Vagina (tissue), 2 donors: ENCODE measurements around the gene CNGB1.

Experiments
- POLR2A ChIP-seq, 2 donors: fragments of 450-650 bp; IDR thresholded peaks; one replicate each; pipeline ENCODE4 v1.6.1; 2017; ENCODE audit warnings: antibody characterized with exemption in 2 of 2, mild to moderate bottlenecking in 2 of 2, moderate library complexity in 2 of 2
- POLR2AphosphoS5 ChIP-seq, 2 donors: sonication (generic); formaldehyde crosslinking; IDR thresholded peaks; one replicate each; pipeline ENCODE4 v1.9.0; 2017; ENCODE audit warnings: antibody characterized with exemption in 2 of 2, mild to moderate bottlenecking in 2 of 2, low read depth in 1 of 2; ENCODE audit not compliant: insufficient read depth in 1 of 2

- TF ChIP-seq POLR2A (IDR thresholded peaks at IDR 0.05) (no peak), POLR2AphosphoS5 (IDR thresholded peaks at IDR 0.05; ENCODE audit: insufficient read depth in 1 of 2, low read depth in 1 of 2) (no peak)
Measured at GRCh38 chr16:57867000-57867561, 103.8 kb downstream of the CNGB1 start.
